Amniotic stem cell (primary cell): ENCODE data around the gene CELA1.

ENCODE experiments used
- DNase-seq: peaks from one replicate; lab custom pipeline; 2025; lab: John Stamatoyannopoulos, UW

The CELA1 gene

DNA sequence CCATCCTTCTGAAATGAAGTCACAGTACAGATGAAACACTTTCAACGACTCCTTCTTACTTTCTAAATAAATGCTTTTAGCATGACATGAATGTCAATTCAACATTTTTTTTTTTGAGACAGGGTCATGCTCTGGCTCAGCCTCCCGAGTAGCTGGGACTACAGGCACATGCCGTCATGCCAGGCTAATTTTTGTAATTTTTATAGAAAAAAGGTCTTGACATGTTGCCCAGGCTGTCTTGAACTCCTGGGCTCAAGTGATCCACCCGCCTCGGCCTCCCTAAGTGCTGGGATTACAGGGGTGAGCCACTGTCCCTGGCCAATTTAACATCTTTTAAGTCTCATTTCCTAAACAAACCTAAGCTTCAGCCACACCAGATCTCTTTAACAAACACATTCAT lies 28.4 kb upstream of the CELA1 start:
- no peak for DNase-seq

DNA sequence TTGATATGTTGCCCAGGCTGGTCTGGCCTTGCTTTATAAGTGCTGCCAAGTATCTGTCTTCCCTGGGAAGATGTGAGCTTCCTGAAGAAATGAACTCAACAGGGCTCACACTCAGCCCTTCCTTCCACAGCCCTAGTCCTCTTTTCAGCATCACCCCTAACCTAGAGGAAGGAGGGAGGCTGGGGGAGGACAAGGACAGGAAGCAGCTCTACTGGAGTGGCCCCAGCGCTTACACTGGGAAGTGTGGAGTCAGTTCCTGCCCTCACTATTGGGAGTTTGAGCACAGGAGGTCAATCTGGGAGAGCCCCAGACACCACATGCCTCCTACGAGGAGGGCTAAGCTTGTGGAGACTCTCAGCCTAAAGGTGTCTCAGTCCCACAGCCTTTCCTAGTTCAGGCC lies 27.9 kb upstream of the CELA1 start:
- no peak for DNase-seq

DNA sequence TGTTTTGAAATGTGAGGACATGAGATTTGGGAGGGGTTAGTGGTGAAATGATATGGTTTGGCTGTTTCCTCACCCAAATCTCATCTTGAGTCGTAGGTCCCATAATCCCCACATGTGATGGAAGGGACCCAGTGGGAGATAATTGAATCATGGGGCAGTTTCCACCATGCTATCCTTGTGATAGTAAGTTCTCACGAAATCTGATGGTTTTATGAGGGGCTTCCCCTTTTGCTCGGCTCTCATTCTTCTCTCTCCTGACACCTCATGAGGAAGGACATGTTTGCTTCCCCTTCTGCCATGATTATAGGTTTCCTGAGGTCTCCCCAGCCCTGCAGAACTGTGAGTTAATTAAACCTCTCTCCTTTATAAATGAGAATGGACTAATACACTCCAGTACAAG lies 26.7 kb upstream of the CELA1 start:
- no peak for DNase-seq

DNA sequence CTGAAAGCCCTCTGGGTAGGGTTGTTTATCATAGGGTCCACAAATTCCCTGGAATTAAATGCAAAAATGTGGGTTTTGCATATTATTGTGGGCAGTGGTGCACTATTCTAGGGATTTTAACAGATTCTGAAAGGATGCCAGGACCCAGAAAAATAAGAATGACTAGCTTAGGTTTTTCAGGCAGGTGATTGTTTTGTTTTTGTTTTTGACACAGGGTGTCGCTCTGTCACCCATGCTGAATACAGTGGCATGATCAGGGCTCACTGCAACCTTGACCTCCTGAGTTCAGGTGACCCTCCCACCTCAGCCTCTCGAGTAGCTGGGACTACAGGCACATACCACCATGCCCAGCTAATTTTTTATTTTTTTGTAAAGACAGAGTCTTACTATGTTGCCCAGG lies 25.5 kb upstream of the CELA1 start:
- DNase-seq = no peak

DNA sequence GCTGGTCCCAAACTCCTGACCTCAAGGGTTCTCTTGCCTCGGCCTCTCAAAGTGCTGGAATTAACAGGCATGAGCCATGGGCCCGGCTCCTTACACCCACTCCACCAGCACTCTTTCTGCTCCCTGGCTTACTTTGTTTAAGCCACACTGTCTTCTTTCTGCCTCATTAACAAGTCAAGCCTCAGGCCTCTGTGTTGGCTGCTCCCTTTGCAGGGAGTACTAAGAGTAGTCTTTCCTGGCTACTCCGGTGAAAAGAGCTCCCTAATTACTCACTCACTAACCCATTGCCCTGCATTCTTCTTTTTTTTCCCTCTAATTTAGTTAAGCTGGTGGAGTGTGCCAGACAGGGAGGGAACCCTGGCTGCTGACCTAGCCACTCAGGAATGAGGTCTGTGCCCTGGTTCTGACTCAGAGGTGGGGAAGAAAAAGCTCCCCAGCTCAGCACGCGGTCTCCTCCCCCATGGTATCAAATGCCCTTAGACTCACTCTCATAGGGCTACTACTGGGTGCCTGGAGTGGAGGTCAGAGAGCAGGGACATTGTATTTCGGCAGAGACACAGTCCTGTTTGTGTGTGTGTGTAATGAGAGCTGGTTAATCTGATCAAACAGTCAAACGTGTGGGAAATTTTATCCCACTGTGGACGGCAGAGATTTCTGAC lies 24.9 kb upstream of the CELA1 start:
- DNase-seq = peak; percentile 88

DNA sequence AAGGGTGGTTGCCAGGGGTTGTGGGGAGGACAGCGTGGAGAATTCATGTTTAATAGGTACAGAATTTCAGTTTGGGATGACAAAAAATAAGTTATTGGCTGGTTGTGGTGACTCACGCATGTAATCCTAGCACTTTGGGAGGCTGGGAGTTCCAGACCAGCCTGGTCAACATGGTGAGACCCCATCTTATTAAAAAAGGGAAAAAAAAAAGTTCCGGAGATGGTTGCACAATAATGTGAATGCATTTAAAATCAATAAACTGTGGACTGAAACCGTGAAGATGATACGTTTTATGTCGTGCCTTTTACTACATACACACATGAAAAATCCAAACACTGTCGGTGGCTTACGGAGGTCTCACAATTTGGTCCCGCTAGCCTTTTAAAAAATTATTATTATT lies 24.2 kb upstream of the CELA1 start:
- DNase-seq = no peak

DNA sequence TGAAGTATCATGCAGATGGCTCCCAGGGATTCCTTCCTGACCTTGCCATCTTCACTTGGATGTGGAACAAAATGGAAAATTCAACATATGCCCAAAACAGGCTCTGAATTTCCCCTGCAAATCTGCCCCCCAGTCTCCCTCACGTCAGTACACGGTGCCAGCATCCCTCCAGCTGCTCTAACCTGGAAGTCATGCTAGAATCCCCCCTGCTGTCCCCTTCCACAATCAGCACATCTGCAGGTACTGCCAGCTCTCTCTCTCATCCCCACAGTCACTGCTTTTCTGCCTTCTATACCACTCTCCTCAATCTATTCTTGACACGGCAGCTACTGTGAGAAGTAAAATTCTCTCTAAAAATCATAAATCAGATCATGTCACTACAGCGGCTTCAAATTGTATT lies 23.1 kb upstream of the CELA1 start:
- no peak for DNase-seq

DNA sequence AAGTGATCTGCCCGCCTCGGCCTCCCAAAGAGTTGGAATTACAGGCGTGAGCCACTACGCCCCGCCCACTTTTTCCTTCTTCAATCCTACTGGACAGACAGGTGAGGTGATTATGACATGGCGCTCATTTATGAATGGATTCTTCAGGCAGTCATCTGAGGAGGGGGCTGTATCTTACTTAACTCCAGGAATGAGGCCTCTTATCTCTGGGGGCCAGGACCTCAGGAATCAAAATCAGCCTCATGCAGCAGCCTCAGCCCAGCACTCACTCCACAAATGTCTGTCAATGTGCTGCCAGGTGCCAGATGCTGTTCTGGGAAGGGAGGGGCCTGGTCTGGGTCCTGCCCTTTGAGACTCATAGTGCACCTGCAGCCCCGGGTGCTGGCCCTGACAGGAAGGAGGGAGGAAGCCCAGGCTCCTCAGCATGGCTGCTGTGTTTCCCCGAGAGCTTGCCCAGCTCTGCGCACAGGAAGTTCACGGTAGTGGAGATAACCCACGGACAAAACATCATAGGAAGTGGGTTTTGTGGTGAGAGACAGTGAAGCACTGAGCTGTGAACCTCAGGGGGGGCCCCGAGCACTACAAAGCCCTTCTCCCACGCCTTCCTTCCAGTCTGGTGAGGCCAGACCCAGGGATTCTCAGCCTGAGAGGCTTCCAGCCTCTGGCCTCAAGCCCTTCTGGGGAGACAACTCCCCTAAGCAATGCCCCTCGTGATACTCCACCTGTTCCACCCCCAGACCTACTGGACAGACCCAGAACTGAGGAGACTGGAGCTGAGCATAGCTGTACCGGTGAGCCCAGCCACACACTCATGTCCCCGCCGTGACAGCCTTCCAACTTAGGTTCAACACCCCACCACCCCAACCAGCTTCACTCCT lies 22.4 kb upstream of the CELA1 start:
- DNase-seq = no peak

DNA sequence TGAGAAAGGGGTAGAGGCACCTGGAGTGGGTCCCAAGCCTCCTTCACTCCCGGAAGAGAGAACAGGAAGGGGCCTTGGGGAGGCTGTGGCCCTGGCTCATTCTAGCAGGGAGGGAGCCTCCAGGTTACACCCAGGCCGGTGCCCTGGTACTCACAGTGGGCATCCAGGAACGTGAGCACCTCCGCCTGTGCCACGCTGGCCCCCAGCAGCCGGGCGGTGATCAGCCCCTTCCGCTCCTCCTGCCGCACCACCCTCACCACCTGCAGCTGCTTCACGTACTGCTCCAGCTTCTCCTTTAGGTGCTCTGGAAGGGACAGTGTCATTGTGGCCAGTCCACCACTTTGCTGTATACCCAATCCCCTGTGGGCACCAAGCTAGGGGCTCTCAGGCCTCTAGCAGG lies 18.8 kb upstream of the CELA1 start:
- no peak for DNase-seq

DNA sequence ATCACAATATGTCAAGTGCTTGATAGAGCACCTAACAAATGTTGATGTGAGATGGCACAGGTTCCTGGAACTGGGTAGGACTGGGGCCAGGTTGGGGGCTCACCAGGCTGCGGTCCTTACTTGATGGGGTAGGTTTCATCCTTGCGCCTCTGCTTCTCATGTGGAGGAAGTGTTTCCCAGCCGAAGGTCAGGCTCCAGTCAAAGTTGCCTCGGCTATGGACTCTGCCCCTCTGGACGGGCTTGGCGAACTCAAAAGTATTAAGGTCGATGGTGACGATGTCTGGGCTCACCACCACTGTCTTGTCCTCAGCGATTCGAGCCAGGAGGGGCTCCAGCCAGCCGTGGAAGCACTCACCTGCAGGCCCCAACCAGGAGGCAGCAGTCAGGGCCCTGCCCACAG lies 17.5 kb upstream of the CELA1 start:
- DNase-seq = no peak

DNA sequence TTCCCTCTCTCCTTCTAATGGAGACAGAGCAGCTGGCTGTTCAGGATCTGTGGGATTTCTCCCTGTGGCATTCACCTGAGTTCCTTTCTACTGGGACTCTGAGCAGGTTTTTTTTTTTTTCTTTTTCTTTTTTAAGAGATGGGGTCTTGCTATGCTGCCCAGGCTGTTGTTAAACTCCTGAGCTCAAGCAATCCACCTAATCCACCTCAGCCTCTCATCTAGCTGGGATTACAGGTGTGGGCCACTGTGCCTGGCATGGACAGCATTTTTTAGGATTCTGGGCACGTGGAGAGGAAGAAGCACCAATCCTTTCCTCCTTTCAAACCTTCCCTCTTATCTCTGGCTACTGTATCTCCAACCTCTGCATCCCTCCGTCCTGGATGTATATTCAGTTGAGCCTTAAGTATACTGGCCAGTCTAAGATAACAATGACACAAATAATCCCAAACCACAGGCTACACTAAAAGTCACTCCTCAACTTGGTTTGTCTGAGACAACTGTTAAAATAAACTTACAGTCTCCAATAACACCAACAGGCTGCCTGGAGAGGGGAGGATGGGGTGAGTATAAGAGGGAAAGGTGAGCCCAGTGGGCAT lies 16.4 kb upstream of the CELA1 start:
- DNase-seq = no peak

DNA sequence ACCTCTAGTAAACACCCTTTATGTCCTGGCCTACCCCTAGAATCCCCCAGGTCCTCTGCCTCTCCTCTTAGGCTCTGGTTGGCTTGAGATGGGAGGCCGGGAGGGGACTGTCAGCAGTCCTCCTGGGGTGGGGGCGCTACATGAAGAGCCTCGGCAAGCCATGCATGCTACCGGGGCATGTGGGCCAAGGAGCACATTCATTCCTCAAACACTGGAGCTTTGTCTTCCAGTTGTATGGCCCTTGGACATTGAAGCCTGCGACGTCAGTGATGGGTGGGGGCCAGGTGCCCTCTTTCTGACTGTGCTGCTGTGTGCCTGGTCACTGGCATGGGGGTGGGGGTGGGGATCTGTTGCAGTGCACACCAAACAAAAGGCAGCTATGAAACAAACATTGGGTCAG lies 15.8 kb upstream of the CELA1 start:
- DNase-seq = no peak

DNA sequence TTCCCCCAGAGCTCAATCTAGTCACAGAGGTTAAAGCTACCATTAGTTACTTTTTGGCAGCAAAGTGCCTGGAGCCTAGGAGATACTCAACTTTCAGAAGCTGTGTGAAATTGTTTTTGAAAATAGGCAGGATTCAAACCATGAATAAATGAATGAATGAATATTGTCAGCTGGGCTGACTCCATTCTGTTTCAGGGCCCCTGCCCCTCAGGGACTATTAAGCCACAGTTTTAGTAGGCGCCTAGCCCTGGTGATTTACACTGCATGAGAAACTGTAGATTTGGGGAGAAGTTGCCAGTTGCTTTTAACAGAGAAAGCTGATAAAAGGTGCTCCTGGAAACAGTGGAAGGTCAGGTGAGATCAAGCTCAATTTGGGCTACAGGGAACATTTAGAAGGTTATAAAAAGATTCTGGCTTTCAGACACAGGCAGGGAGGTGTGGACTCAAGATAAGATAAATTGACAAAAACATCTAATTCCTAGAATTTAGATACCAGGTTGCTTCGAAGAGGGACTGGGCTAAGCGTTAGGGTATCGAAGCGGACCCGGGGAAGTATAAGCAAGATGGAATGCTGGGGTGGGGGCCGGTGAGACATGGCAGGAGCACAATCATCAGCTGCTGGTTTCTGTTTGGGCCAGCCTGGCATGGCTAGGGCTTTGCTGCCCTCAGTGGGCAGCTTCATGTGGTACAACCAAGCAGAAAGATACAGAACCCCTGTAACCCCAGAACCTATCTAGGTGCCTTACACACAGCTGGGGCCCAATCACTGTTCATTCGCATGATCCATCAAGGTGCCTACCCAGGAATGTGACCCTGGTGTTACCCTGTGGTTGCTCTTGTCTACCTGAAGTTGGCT lies 14.9 kb upstream of the CELA1 start:
- DNase-seq = no peak

DNA sequence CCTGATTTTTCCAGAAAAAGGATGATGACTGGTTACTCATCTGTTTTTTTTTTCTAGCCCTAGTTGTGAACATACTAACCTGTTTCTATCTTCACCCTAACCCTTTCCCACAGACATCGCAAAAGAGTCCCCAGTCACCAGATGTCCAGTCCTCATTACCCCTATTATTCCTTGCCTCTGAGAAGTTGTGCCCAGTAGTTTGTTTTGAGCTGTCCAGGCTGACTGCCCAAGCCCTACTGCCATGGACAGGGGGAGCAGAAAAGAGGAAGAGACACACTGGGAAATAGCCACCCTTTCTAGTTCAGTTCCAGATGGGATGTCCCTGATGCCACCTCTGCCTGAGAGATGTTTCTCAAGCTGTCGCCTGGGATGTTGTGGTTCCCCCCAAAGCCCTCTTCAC lies 13.8 kb upstream of the CELA1 start:
- DNase-seq = no peak

DNA sequence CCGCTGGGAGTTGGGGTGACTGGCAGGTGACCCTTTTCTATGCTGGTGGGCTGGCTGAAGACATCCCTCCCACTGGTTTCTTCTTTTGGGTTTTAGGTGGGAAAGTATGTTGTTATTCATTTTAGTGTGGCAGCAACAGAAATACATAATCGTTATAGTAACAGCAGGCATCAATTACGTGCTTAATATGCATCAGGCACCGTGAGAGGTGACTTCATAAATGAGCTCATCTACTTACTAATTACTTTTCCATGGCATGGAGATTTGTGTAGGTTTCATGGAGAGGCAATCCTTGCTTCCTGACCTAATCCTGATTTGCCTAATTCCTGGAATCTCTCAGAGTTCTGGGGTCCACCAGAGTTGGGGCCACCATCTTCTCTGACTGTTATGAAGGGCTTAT lies 13.4 kb upstream of the CELA1 start:
- DNase-seq = no peak

DNA sequence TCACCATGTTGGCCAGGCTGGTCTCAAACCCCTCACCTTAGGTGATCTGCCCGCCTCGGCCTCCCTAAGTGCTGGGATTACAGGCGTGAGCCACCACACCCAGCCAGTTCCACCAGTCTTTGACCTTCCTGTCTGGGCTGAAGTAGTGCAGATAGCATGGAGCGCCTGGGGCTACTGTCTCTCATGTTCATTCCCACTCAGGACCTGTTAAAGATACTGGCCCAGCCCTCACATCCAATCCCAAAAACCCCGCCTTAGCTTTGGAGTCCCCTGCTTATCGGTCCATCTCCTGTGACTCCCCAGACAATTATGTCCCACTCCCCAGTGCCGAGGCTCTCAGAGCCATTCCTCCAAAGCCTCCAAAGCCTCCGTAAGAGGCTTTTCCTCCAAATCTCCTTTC lies 12.0 kb upstream of the CELA1 start:
- DNase-seq = no peak

DNA sequence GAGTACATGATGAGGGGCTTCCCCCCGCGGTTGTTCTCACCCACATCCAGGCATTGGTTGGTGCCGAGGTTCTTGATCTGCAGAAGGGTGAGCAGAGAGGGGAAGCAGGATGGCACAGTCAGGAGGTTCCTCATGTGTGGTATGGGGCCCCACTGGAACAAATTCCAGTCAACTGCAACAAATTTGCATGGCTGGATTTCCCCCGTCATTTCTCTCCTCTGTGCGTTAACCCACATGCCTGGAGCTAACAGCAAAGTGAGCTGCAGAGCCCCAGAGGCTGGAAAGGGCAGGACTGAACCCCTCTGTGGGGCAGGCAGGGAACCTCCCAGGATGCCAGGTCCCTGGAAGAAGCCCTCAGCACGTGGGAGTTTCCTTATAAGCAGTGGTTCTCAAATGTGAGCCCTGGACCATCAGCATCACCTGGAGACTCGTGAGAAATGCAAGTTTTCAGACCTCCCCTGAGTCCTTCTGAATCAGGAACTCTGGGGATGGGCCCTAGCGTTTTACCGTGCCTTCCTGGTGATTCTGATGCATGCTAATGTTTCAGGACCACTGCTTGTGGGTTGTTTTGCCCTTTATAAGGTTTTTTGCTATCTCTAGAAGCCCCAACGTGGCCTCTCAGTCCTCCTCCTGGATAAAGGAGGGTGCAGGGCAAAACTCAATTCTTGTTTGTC lies 11.0 kb upstream of the CELA1 start:
- DNase-seq = no peak

DNA sequence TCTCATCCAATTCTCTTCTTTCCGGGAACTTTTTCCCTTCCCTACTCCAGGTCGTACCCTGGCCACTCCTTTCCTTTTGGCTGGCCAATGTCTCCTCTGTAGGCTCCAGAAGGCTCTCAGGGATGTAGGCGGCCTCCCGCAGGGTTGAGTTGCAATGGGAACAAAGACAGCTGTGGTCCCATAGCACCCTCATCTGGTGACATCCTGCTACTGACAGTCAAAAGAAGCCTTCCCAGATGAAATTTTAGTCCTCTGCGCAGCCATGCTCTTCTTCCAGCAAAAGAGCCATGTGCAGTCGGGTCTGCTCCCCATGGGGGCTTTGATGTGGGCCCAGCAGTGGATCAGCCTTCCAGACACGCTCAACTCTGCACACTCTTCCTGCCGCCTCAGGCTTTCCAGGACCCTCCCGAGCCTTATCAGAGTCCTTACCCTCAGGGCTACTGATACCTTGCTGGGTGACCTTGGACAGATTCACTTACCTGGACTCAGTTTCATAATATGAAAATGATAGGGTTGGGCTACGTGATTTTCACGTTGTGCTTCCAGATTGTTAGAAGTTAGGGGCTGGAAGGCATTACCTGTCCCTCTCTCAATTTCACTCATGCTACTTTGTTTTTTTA lies 5.5 kb upstream of the CELA1 start:
- DNase-seq = no peak

DNA sequence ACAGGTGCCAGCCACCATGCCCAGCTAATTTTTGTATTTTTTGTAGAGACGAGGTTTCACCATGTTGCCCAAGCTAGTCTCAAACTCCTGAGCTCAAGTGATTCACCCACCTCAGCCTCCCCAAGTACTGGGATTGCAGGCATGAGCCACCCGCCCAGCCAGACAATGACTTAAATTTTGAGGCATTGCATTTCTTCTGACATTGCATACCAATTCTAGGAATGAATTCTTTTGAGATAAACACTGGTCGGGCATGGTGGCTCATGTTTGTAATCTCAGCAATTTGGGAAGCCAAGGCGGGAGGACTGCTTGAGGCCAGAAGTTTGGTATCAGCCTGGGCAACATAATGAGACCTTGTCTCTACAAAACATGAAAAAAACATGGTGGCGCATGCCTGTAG lies 2.5 kb upstream of the CELA1 start:
- peak; percentile 53 for DNase-seq

DNA sequence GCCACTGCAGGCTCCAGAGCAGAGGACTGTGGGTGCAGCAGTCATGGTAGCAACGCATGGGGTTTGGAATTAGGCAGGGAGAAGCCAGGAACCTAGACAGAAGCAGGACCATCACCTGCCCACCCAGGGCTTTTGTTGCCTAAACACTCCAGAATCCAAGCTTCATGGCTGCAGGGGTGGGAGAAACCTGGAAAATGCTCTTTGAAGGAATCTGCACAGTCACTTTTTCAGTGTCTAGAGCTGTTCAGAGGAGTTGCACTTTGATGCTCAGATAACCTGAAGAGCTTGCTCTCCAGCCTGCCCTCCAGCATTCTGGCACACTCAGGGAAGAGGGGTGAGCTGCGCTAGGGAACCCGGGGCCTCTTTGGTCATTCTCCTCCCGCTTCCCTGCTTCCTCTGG lies 1.6 kb upstream of the CELA1 start:
- DNase-seq = no peak

DNA sequence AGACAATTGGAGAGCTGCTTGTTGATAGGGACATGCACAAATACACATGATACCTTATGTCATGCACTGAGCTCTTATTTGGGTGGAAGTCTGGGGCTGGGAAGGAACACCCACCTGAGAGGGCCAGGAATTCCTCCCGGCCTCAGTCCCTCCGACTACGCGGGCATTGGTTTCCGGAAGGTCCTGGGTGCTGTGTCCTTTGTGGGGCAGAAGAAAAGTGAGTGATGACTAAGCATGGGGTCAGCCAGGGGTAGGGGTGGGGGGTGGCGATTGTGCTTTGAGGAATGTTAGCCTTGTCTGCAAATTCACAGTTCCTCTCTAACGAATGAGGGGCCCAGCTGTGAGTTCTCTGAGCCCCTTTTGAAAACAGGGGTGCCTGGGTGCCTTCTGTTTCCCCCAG lies 798 bp downstream of the CELA1 start:
- DNase-seq = no peak
